Measurements from ENCODE around the gene SMOC2. TPM values are rescaled to one million over a fixed set of nuclear protein-coding genes. Genes with fewer than 3 reads are reported as not detected.
"Not testable (repeated sequence)": the region's sequence is repeated elsewhere in the genome, so short reads cannot be mapped to it uniquely, and the experiment has no call there.

Gene SMOC2
- total RNA-seq, 4 donors from 2014 or later: 74.7 to 139 (median 118) TPM

- Histone ChIP-seq H3K27me3 (no peaks in the 10 kb centered on the region), H3K36me3 (no peaks in the 10 kb centered on the region), H3K4me3 (no peak overlapping the region), H3K27ac (no peak overlapping the region), H3K9me3 (no peaks in the 10 kb centered on the region), H3K4me1 (no peaks in the 10 kb centered on the region)
- WGBS, 2 donors: 77 to 79% methylated on average over 10 of the region's 10 CpGs
- DNase-seq (ENCODE audit: low spot score in 2 of 2): no peak
- TF ChIP-seq POLR2A (IDR thresholded peaks at IDR 0.05) (no peak), CTCF (IDR thresholded peaks at IDR 0.05) (no peak), EP300 (IDR thresholded peaks at IDR 0.05) (no peak)
Observed at GRCh38 chr6:168671863-168672546, 231.0 kb downstream of the SMOC2 start.

GRCh38 chr6:168674595-168674994, 233.6 kb downstream of the SMOC2 start:
- Histone ChIP-seq H3K27me3 (no peaks in the 10 kb centered on the region), H3K36me3 (no peaks in the 10 kb centered on the region), H3K9me3 (no peaks in the 10 kb centered on the region), H3K4me3 (no peak overlapping the region), H3K27ac (no peak overlapping the region), H3K4me1 (no peaks in the 10 kb centered on the region)
- DNase-seq (ENCODE audit: low spot score in 2 of 2): no peak
- 91 to 95% methylated on average over 7 of the region's 7 CpGs for WGBS, 2 donors
- TF ChIP-seq POLR2A (IDR thresholded peaks at IDR 0.05) (no peak), CTCF (IDR thresholded peaks at IDR 0.05) (no peak), EP300 (IDR thresholded peaks at IDR 0.05) (no peak)

- Histone ChIP-seq H3K4me3 (no peak overlapping the region), H3K27ac (no peak overlapping the region), H3K9me3 (no peaks in the 10 kb centered on the region), H3K36me3 (no peaks in the 10 kb centered on the region), H3K27me3 (no peaks in the 10 kb centered on the region), H3K4me1 (no peaks in the 10 kb centered on the region)
- DNase-seq (ENCODE audit: low spot score in 2 of 2): no peak
- TF ChIP-seq CTCF (IDR thresholded peaks at IDR 0.05): no peak
- no peak for TF ChIP-seq EP300 (IDR thresholded peaks at IDR 0.05)
- no peak for TF ChIP-seq POLR2A (IDR thresholded peaks at IDR 0.05)
- 76 to 77% methylated on average over 11 of the region's 11 CpGs for WGBS, 2 donors
Observed at GRCh38 chr6:168675375-168675774, 234.4 kb downstream of the SMOC2 start.

GRCh38 chr6:168675933-168676551, 235.1 kb downstream of the SMOC2 start:
- 81 to 87% methylated on average over 11 of the region's 11 CpGs for WGBS, 2 donors
- H3K27me3 ChIP-seq: no peaks in the 10 kb centered on the region
- no peaks in the 10 kb centered on the region for H3K36me3 ChIP-seq
- no peak overlapping the region for H3K4me3 ChIP-seq
- no peak for DNase-seq (ENCODE audit: low spot score in 2 of 2)
- no peak for TF ChIP-seq EP300 (IDR thresholded peaks at IDR 0.05)
- no peak for TF ChIP-seq CTCF (IDR thresholded peaks at IDR 0.05)
- no peak for TF ChIP-seq POLR2A (IDR thresholded peaks at IDR 0.05)
- no peaks in the 10 kb centered on the region for H3K4me1 ChIP-seq
- no peak overlapping the region for H3K27ac ChIP-seq
- no peaks in the 10 kb centered on the region for H3K9me3 ChIP-seq

- no peak overlapping the region for H3K27ac ChIP-seq
- no peaks in the 10 kb centered on the region for H3K27me3 ChIP-seq
- 78 to 81% methylated on average over 16 of the region's 16 CpGs for WGBS, 2 donors
- no peaks in the 10 kb centered on the region for H3K36me3 ChIP-seq
- no peak overlapping the region for H3K4me3 ChIP-seq
- H3K9me3 ChIP-seq: no peaks in the 10 kb centered on the region
- DNase-seq (ENCODE audit: low spot score in 2 of 2): no peak
- no peaks in the 10 kb centered on the region for H3K4me1 ChIP-seq
- TF ChIP-seq CTCF (IDR thresholded peaks at IDR 0.05) (no peak), POLR2A (IDR thresholded peaks at IDR 0.05) (no peak), EP300 (IDR thresholded peaks at IDR 0.05) (no peak)
Observed at GRCh38 chr6:168676552-168677322, 235.8 kb downstream of the SMOC2 start.

GRCh38 chr6:168677323-168677781, 236.4 kb downstream of the SMOC2 start:
- not testable (repeated sequence) for H3K4me1 ChIP-seq; H3K36me3 ChIP-seq; H3K9me3 ChIP-seq; DNase-seq (ENCODE audit: low spot score in 2 of 2); H3K27ac ChIP-seq; H3K4me3 ChIP-seq; H3K27me3 ChIP-seq
- WGBS, 2 donors: 74 to 76% methylated on average over 6 of the region's 6 CpGs

Data from tibial nerve (tissue), 4 donors.